Mononuclear cell (primary cell): ENCODE results near the gene ADAM17. TPM values are rescaled to one million over a fixed set of nuclear protein-coding genes. Genes with fewer than 3 reads are reported as not detected.

Experiments
- H3K27me3 ChIP-seq: 2 replicates; pipeline ENCODE4 v1.6.0; 2011; ENCODE audit warnings: low read length, control low read depth; ENCODE audit not compliant: insufficient read depth
- H3K4me1 ChIP-seq: 2 replicates; pipeline ENCODE4 v1.5.1; 2011; ENCODE audit warnings: mild to moderate bottlenecking, low read length, control low read depth; ENCODE audit not compliant: insufficient read depth
- H3K4me3 ChIP-seq: 2 replicates; pipeline ENCODE4 v1.5.1; 2011; ENCODE audit warnings: mild to moderate bottlenecking, low read length, moderate library complexity
- H3K9me3 ChIP-seq: 2 replicates; pipeline ENCODE4 v1.5.1; 2011; ENCODE audit warnings: low read depth, mild to moderate bottlenecking, control low read depth, low read length
- total RNA-seq: library from RNA; depleted of rRNA; stranded (reverse); fragments of >200 nt; gene quantifications from one replicate; pipeline ENCODE4 v1.2.3, GENCODE V29; 2012

ADAM17 gene
- total RNA-seq, 1 donor, result 47.2 TPM

GRCh38 chr2:9443526-9443925 is 112.1 kb downstream of the ADAM17 start:
- H3K27me3 ChIP-seq, result no peaks in the 10 kb centered on the region
- no peaks in the 10 kb centered on the region for H3K9me3 ChIP-seq
- no peaks in the 10 kb centered on the region for H3K4me1 ChIP-seq
- H3K4me3 ChIP-seq, result no peak overlapping the region

GRCh38 chr2:9441556-9441955 is 114.1 kb downstream of the ADAM17 start:
- H3K9me3 ChIP-seq, result no peaks in the 10 kb centered on the region

GRCh38 chr2:9440058-9440727 is 115.4 kb downstream of the ADAM17 start:
- Histone ChIP-seq H3K4me3 (no peak overlapping the region), H3K27me3 (no peaks in the 10 kb centered on the region), H3K9me3 (no peaks in the 10 kb centered on the region), H3K4me1 (no peaks in the 10 kb centered on the region)

More at GRCh38 chr2:9441556-9441955, 114.1 kb downstream of the ADAM17 start:
- Histone ChIP-seq H3K27me3 (no peaks in the 10 kb centered on the region), H3K4me1 (no peaks in the 10 kb centered on the region), H3K4me3 (no peak overlapping the region)

GRCh38 chr2:9439536-9439935 is 116.1 kb downstream of the ADAM17 start:
- Histone ChIP-seq H3K4me1 (no peaks in the 10 kb centered on the region), H3K4me3 (no peak overlapping the region), H3K9me3 (no peaks in the 10 kb centered on the region), H3K27me3 (no peaks in the 10 kb centered on the region)

Other genes with a start within 250 kb of the ADAM17 start
- 12.1 TPM for gene ITGB1BP1, start 132.3 kb downstream of the ADAM17 start, total RNA-seq
- gene CPSF3, start 132.2 kb downstream of the ADAM17 start, total RNA-seq, result 19.1 TPM
- gene IAH1, start 81.3 kb downstream of the ADAM17 start, total RNA-seq, result 36.9 TPM
- 144 TPM for gene YWHAQ, start 75.2 kb upstream of the ADAM17 start, total RNA-seq